GM12891 (cell line): ENCODE data around the gene OPCML.

Experiments used
- DNase-seq: peaks from one replicate; pipeline ENCODE4 v3.0.0; 2011; ENCODE audit warnings: low spot score; ENCODE audit not compliant: insufficient read length
- FAIRE-seq: peaks from 2 replicates; lab custom pipeline; 2011; peaks lifted over from hg19 to GRCh38; lab: Jason Lieb, UNC
- PAX5 ChIP-seq: IDR thresholded peaks from 2 replicates; pipeline ENCODE4 v1.6.1; 2011; ENCODE audit warnings: low read length, moderate library complexity, mild to moderate bottlenecking; ENCODE audit not compliant: insufficient read depth, severe bottlenecking
- POLR2A ChIP-seq: IDR thresholded peaks from 2 replicates; pipeline ENCODE4 v1.6.1; 2011; ENCODE audit warnings: low read depth, low read length, control low read depth
- POLR2AphosphoS5 ChIP-seq: IDR thresholded peaks from 2 replicates; pipeline ENCODE4 v1.6.1; 2011; ENCODE audit warnings: low read depth, low read length, control low read depth
- POU2F2 ChIP-seq: IDR thresholded peaks from 2 replicates; pipeline ENCODE4 v1.6.1; 2011; ENCODE audit warnings: low read depth, mild to moderate bottlenecking, control low read depth, low read length, moderate library complexity
- SPI1 ChIP-seq: IDR thresholded peaks from 2 replicates; pipeline ENCODE4 v1.6.1; 2011; ENCODE audit warnings: low read depth, low read length, control low read depth
- TAF1 ChIP-seq: IDR thresholded peaks from 2 replicates; pipeline ENCODE4 v1.6.1; 2011; ENCODE audit warnings: low read depth, low read length, control low read depth

The OPCML gene

DNA sequence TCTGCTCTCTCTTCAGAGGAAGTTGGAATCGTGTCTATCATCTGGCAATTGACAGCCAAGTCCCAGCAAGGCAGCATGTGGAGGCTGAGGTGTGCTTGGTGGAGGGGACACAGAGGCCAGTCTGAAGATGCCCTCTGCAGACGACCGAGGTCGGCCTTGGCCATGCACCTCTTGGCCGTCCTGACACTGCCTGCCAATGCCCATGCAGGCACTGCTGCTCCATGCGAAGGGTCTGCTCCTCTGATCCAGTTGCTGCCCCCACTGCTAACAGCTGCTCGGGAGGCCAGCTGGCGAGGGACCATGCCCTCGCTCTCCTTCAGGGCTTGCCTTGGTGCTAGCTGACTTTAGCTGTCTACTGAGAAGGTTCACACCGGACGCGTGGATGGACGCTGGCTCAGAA, 527.9 kb downstream of the OPCML start:
- DNase-seq = no peak
- TF ChIP-seq SPI1 = no peak
- TF ChIP-seq POLR2AphosphoS5 = no peak
- no peak for TF ChIP-seq POU2F2
- TF ChIP-seq TAF1 = no peak
- TF ChIP-seq PAX5 = no peak
- no peak for TF ChIP-seq POLR2A
- FAIRE-seq = no peak

DNA sequence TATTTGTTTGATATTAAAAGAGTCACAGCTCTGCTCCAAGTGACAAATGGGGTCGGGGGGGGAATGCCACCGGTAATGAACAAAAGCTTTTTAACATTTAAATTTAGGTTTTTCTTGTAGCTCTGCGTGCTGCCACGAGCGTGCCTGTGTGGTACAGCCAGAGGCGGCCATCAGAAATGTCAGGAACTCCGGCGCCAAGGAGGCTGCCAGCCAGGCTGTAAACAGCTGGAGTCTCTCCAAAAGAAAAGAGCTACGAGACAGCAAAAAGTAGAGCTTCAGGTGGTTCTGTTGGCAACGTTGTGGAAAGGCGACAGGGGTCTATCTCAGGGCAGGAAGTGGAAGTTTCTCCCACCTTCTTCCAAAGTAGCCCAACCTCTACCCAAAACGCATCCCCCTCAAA, 532.8 kb downstream of the OPCML start:
- DNase-seq (no peak), FAIRE-seq (no peak)
- TF ChIP-seq PAX5 (no peak), SPI1 (no peak), TAF1 (no peak), POLR2AphosphoS5 (no peak), POLR2A (no peak), POU2F2 (no peak)

- DNase-seq = no peak
- TF ChIP-seq POU2F2 (no peak), TAF1 (no peak), POLR2AphosphoS5 (no peak), SPI1 (no peak), POLR2A (no peak)
- FAIRE-seq = no peak
Measured at GRCh38 chr11:132999031-132999430, 533.3 kb downstream of the OPCML start.

DNA sequence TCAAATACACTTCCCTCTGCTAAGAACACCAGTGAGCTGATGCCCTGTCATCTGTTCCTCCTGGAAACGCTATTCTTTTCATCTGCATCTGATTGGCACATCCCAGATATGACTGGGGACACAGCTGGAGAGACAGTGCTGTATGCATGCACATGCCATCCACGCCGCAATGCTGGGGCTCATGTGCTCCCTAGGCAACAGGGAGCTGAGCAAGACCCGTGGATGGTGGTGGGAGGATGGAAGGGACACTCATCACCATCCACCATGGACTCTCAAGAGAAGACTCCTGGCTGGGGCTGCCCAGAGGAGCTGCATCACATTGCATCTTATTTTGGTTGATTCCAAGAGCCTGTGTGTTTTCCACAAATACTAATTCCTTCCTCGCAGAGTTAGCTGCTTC, 534.9 kb downstream of the OPCML start:
- no peak for FAIRE-seq
- TF ChIP-seq SPI1 (no peak), POLR2AphosphoS5 (no peak), TAF1 (no peak), POLR2A (no peak), PAX5 (no peak)
- DNase-seq = no peak

DNA sequence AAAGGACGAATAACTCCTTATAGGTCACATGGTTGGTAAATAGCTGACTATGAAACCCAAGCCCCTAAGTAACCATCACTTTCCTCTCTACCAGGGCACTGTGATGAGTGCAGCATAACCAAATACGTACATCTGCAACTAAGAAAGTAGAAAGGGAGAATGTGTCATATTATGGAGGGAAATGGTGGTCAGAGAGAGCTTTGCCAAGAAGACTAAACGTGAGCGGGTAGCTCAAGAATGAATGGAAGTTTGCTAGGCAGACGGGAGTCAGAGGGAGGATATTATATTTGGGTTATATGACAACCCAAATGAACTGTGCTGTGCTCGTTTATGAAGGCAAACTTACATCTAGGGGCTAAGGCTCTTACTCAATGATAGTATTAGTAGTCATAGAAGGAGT, 537.3 kb downstream of the OPCML start:
- FAIRE-seq (no peak), DNase-seq (no peak)
- TF ChIP-seq TAF1 (no peak), PAX5 (no peak), POLR2A (no peak), SPI1 (no peak), POLR2AphosphoS5 (no peak), POU2F2 (no peak)

GRCh38 chr11:132993991-132994502, 538.3 kb downstream of the OPCML start:
- TF ChIP-seq SPI1 (no peak), POLR2A (no peak), POLR2AphosphoS5 (no peak), PAX5 (no peak), POU2F2 (no peak), TAF1 (no peak)
- FAIRE-seq (no peak), DNase-seq (no peak)

GRCh38 chr11:132992838-132993631, 539.3 kb downstream of the OPCML start:
- FAIRE-seq (no peak), DNase-seq (no peak)
- TF ChIP-seq POLR2AphosphoS5 = no peak
- no peak for TF ChIP-seq POU2F2

DNA sequence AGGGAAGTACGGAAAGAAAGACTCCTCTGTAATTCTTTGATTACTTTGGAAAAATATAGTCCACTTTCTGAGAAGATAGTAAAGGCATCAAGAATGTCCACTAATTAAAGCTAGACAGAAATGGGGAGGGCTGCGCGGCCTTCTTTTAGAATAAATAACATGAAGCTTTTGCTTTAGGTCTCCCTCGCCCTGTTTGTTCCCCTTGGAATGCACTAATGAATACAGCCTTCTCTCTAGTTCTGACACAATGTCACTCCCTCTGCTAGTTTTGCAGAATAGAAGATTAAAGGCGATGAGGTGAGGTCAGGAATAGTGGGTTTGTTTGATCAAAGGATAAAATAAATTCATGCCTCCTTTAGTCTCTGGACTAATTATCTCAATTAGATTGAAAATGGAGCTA, 543.9 kb downstream of the OPCML start:
- FAIRE-seq (no peak), DNase-seq (no peak)
- no peak for TF ChIP-seq PAX5
- no peak for TF ChIP-seq TAF1
- no peak for TF ChIP-seq SPI1
- TF ChIP-seq POLR2AphosphoS5 = no peak
- TF ChIP-seq POLR2A = no peak
- TF ChIP-seq POU2F2 = no peak

DNA sequence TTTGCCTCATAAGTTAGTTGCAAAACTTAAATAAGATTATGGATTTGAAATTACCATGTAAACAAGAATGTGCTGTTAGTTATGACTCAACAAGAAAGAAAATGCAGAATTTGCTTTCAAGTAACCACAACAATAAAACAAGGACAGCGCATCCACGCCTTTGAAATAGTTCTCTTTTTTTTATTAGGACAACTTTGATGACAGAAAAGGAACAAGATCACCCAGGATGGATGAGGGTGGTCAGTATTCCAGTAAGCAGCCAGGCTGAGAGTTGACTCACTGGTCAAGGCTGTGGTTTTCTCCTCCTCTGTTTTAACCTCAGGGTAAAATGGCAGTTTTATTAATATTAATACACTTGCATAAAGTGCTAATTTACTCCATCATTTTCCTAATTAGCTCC, 544.4 kb downstream of the OPCML start:
- TF ChIP-seq TAF1 (no peak), POU2F2 (no peak), POLR2AphosphoS5 (no peak), PAX5 (no peak), SPI1 (no peak), POLR2A (no peak)
- DNase-seq (no peak), FAIRE-seq (no peak)

GRCh38 chr11:132983641-132983978, 548.7 kb downstream of the OPCML start:
- no peak for FAIRE-seq
- TF ChIP-seq PAX5 (no peak), POLR2AphosphoS5 (no peak), POU2F2 (no peak), POLR2A (no peak), TAF1 (no peak), SPI1 (no peak)
- no peak for DNase-seq
